Measurements from ENCODE around the gene MOB3A.
"Not testable (repeated sequence)": the region's sequence is repeated elsewhere in the genome, so short reads cannot be mapped to it uniquely, and the experiment has no call there.

Gene MOB3A

GRCh38 chr19:2138061-2138728 lies 42.1 kb upstream of the MOB3A start:
- TF ChIP-seq, protein P1, sequence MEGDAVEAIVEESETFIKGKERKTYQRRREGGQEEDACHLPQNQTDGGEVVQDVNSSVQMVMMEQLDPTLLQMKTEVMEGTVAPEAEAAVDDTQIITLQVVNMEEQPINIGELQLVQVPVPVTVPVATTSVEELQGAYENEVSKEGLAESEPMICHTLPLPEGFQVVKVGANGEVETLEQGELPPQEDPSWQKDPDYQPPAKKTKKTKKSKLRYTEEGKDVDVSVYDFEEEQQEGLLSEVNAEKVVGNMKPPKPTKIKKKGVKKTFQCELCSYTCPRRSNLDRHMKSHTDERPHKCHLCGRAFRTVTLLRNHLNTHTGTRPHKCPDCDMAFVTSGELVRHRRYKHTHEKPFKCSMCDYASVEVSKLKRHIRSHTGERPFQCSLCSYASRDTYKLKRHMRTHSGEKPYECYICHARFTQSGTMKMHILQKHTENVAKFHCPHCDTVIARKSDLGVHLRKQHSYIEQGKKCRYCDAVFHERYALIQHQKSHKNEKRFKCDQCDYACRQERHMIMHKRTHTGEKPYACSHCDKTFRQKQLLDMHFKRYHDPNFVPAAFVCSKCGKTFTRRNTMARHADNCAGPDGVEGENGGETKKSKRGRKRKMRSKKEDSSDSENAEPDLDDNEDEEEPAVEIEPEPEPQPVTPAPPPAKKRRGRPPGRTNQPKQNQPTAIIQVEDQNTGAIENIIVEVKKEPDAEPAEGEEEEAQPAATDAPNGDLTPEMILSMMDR (IDR thresholded peaks at IDR 0.05; ENCODE audit: insufficient read depth, low read depth, low read length, missing control alignments), result no peak
- no peak for DNase-seq (ENCODE audit: low read depth)
- no peak overlapping the region for H3K4me3 ChIP-seq (ENCODE audit: low read length)

DNA sequence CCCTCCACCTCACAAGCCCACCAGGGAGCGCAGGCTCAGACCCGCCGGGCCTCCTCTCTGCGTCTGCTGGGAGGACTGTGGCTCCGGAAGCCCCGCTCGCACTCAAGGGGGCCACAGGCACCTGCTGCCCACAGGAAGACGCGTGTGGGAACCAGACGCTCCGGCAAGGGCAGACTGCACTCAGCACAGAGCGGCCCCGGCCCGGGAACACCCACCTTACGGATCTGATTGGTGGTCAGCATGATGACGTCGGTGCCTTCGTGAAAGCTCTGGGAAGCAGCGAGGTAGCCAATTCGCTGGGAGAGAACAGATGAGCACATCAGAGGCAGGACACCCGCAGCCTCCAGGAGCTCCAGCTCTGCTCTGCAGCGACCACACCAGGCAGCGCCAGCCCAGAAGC lies 40.7 kb upstream of the MOB3A start:
- no peak overlapping the region for H3K4me3 ChIP-seq (ENCODE audit: low read length)

DNA sequence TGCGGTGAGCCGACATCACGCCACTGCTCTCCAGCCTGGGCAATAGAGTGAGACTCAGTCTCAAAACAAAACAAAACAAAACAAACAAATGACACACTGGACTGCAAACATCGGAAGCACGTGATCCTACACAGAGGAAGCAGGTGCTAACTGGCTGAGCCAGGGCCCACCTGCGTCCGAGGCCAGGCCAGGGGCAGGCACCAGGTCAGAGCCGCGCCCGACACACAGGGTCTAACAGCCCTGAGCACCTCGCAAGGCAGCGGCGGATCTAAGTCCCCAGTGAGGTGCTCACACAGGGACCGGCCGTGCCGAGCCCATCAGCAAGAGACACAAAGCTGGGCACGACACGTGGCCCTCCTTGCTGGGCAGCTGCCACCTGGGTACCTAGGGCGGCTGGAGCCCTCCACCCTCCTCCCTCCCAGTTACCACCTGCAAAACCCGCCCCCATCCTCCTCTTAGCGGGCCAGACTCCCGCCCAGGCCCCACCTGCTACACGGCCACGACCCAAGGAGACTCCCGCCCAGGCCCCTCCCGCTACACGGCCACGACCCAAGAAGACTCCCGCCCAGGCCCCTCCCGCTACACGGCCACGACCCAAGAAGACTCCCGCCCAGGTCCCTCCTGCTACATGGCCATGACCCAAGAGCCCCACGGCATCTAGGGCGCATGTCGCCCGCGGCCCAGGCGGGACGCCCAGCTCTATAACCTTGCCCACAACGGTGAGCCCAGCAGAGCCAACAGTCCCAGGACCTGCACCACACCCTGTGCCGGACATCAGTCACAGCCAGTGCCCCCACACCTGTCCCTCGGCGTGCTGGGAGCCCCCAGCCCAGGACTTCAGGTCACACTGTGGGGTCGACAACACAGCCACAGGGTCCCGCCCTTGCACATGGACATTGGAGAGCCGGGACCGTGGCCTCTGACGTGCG lies 39.6 kb upstream of the MOB3A start:
- DNase-seq (ENCODE audit: low read depth), result no peak
- no peak overlapping the region for H3K4me3 ChIP-seq (ENCODE audit: low read length)
- TF ChIP-seq, protein P1 (IDR thresholded peaks at IDR 0.05; ENCODE audit: insufficient read depth, low read depth, low read length, missing control alignments), result no peak

More for the DNA sequence above, 40.7 kb upstream of the MOB3A start:
- DNase-seq (ENCODE audit: low read depth), result no peak
- TF ChIP-seq, protein P1 (IDR thresholded peaks at IDR 0.05; ENCODE audit: insufficient read depth, low read depth, low read length, missing control alignments), result no peak

DNA sequence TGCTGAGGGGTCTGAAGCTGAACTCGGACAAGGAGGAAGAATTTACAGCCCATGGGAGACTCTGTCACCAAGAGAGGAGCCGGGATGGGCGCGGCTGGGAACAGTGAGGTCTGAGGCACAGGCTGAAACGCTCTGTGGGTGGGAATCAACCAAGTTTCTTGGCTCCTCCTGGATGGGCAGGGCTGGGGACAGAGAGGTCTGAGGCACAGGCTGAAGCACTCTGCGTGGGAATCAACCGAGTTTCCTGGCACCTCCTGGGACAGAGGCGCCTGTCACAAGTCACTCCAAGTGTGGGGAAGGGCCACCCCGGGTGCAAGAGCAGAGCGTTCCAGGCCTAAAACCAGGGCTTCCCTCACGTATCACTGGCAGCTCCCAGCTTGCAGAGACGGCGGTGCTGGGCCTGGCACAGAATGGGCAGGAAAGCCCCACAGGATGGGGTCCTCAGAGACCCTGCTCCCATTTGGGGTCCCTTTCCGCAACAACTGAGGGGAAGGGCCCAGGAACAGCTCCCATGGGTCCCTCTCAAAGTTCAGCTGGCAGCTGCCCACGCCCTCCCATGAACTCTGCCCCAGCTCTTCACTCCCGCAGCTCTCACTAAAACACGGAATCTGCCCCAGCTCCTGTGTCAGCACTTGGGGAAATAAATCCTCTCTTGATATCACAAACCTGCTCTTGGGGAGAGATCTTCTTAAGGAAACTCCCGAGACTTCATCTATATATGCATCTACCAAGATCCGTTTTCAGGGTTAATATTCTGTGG lies 36.8 kb upstream of the MOB3A start:
- DNase-seq (ENCODE audit: low read depth), result no peak

GRCh38 chr19:2132191-2132590 lies 36.1 kb upstream of the MOB3A start:
- no peak for DNase-seq (ENCODE audit: low read depth)
- TF ChIP-seq, protein P1 (IDR thresholded peaks at IDR 0.05; ENCODE audit: insufficient read depth, low read depth, low read length, missing control alignments), result no peak
- H3K4me3 ChIP-seq (ENCODE audit: low read length), result no peak overlapping the region

More for the DNA sequence above, 36.8 kb upstream of the MOB3A start:
- no peak overlapping the region for H3K4me3 ChIP-seq (ENCODE audit: low read length)
- TF ChIP-seq, protein P1 (IDR thresholded peaks at IDR 0.05; ENCODE audit: insufficient read depth, low read depth, low read length, missing control alignments), result no peak

- not testable (repeated sequence) for DNase-seq (ENCODE audit: low read depth); H3K4me3 ChIP-seq (ENCODE audit: low read length)
Observed at GRCh38 chr19:2131012-2131975, 35.2 kb upstream of the MOB3A start.

Measured in epithelial cell of esophagus (primary cell).